ENCODE measurements around the gene MRPS18A.

Gene MRPS18A

GRCh38 chr6:43687437-43688347 lies at the start of gene MRPS18A:
TSS of gene MRPS18A (minus strand) at chr6:43687791. CDS start at chr6:43687779, 12 bp downstream.
- peak; percentile 72 for DNase-seq (ENCODE audit: low spot score)

- no peak for DNase-seq (ENCODE audit: low spot score)
These were observed 49.3 kb upstream of the MRPS18A start for GRCh38 chr6:43736844-43737243.

GRCh38 chr6:43736211-43736786 lies 48.7 kb upstream of the MRPS18A start:
- no peak for DNase-seq (ENCODE audit: low spot score)

GRCh38 chr6:43735642-43736199 lies 48.1 kb upstream of the MRPS18A start:
- DNase-seq (ENCODE audit: low spot score), result no peak

- DNase-seq (ENCODE audit: low spot score), result no peak
These were observed 46.7 kb upstream of the MRPS18A start for GRCh38 chr6:43734294-43734665.

GRCh38 chr6:43733471-43734293 lies 46.1 kb upstream of the MRPS18A start:
- peak; percentile 24 for DNase-seq (ENCODE audit: low spot score)

- DNase-seq (ENCODE audit: low spot score), result no peak
These were observed 43.0 kb upstream of the MRPS18A start for GRCh38 chr6:43730634-43731033.

- no peak for DNase-seq (ENCODE audit: low spot score)
These were observed 41.9 kb upstream of the MRPS18A start for GRCh38 chr6:43729537-43729936.

- no peak for DNase-seq (ENCODE audit: low spot score)
These were observed 41.0 kb upstream of the MRPS18A start for GRCh38 chr6:43728586-43728985.

GRCh38 chr6:43727634-43728033 lies 40.0 kb upstream of the MRPS18A start:
- DNase-seq (ENCODE audit: low spot score), result no peak

- no peak for DNase-seq (ENCODE audit: low spot score)
These were observed 38.3 kb upstream of the MRPS18A start for GRCh38 chr6:43725643-43726580.

- DNase-seq (ENCODE audit: low spot score), result peak; percentile 43
These were observed 37.5 kb upstream of the MRPS18A start for GRCh38 chr6:43724914-43725642.

GRCh38 chr6:43724354-43724753 lies 36.8 kb upstream of the MRPS18A start:
- no peak for DNase-seq (ENCODE audit: low spot score)

- peak; percentile 48 for DNase-seq (ENCODE audit: low spot score)
These were observed 36.2 kb upstream of the MRPS18A start for GRCh38 chr6:43723737-43724295.

- no peak for DNase-seq (ENCODE audit: low spot score)
These were observed 35.4 kb upstream of the MRPS18A start for GRCh38 chr6:43722920-43723545.

- DNase-seq (ENCODE audit: low spot score), result no peak
These were observed 33.4 kb upstream of the MRPS18A start for GRCh38 chr6:43720999-43721398.

- DNase-seq (ENCODE audit: low spot score), result no peak
These were observed 31.9 kb upstream of the MRPS18A start for GRCh38 chr6:43719511-43719910.

- DNase-seq (ENCODE audit: low spot score), result no peak
These were observed 31.0 kb upstream of the MRPS18A start for GRCh38 chr6:43718387-43719105.

- DNase-seq (ENCODE audit: low spot score), result no peak
These were observed 30.2 kb upstream of the MRPS18A start for GRCh38 chr6:43717822-43718221.

All from CD4-positive, alpha-beta T cell treated with Interleukin-15 for 4 hours (primary cell).